Measurements from ENCODE around the gene LNX2.

GRCh38 chr13:27583645-27584044, 36.7 kb downstream of the LNX2 start:
- TF ChIP-seq, protein P1, sequence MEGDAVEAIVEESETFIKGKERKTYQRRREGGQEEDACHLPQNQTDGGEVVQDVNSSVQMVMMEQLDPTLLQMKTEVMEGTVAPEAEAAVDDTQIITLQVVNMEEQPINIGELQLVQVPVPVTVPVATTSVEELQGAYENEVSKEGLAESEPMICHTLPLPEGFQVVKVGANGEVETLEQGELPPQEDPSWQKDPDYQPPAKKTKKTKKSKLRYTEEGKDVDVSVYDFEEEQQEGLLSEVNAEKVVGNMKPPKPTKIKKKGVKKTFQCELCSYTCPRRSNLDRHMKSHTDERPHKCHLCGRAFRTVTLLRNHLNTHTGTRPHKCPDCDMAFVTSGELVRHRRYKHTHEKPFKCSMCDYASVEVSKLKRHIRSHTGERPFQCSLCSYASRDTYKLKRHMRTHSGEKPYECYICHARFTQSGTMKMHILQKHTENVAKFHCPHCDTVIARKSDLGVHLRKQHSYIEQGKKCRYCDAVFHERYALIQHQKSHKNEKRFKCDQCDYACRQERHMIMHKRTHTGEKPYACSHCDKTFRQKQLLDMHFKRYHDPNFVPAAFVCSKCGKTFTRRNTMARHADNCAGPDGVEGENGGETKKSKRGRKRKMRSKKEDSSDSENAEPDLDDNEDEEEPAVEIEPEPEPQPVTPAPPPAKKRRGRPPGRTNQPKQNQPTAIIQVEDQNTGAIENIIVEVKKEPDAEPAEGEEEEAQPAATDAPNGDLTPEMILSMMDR (IDR thresholded peaks at IDR 0.05): no peak
- TF ChIP-seq POLR2A (IDR thresholded peaks at IDR 0.05): no peak
